Measurements from ENCODE around the gene PALD1. TPM values are rescaled to one million over a fixed set of nuclear protein-coding genes. Genes with fewer than 3 reads are reported as not detected.

Gene PALD1
- total RNA-seq, 1 donor = not detected

DNA sequence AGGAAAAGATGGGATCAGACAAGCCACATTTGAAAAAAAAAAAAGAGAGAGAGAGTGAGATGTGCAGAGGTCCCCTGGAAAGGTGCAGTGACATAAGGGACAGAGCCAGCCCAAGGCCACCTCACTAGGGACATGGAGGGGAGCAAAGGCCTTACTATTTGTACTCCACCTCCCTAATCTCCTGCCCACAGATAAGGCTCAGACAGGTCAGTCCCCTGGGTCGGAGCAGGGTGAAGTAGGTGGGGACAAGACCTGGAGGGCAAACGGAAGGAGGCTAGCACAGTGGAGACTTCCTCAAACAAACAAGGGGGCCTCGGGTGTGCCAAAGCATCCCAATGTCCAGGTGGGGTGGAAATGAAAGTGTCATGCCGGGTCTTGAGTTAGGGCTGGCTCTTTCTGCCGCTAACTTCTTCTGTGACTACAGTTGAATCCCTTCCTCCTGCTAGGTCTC, 117.0 kb downstream of the PALD1 start:
- TF ChIP-seq, protein P1, sequence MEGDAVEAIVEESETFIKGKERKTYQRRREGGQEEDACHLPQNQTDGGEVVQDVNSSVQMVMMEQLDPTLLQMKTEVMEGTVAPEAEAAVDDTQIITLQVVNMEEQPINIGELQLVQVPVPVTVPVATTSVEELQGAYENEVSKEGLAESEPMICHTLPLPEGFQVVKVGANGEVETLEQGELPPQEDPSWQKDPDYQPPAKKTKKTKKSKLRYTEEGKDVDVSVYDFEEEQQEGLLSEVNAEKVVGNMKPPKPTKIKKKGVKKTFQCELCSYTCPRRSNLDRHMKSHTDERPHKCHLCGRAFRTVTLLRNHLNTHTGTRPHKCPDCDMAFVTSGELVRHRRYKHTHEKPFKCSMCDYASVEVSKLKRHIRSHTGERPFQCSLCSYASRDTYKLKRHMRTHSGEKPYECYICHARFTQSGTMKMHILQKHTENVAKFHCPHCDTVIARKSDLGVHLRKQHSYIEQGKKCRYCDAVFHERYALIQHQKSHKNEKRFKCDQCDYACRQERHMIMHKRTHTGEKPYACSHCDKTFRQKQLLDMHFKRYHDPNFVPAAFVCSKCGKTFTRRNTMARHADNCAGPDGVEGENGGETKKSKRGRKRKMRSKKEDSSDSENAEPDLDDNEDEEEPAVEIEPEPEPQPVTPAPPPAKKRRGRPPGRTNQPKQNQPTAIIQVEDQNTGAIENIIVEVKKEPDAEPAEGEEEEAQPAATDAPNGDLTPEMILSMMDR (IDR thresholded peaks at IDR 0.05; ENCODE audit: insufficient read depth, low read depth, low read length) = no peak
- H3K4me3 ChIP-seq (ENCODE audit: low read depth, low read length) = no peak overlapping the region
- no peak for DNase-seq (ENCODE audit: low read depth)

DNA sequence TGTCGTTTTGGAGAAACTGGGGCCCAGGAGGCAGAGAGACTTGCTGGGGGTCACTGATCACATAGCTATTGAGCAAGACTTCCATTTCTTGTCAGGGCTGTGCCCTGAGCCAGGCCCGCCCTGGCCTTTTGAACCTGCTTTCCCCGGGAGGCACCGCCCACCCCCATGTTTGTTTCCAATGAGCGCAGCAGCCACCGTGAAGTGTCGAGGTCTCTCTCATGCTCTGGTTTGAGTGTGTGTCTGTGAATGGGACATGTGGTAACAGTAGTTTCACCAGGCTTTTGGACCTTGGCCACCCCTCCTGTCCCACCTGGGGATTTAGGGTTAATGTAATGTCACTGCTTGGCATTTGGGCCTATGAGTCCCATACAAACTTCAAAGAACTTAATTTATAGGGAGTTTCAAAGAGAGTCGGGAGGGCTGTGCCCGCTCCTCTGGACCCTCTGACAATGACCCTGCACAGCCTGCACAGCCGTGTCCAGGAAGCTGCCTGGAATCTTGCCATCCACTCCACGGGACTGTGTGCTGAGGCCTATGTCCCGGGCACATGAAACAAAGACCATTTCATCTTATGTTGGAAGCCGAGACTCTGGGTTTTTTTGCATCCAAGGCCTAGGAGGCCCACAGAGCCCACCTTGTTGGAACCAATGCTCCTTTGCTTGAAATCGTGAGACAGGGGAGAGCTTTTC, 117.7 kb downstream of the PALD1 start:
- no peak for DNase-seq (ENCODE audit: low read depth)
- TF ChIP-seq, protein P1 (IDR thresholded peaks at IDR 0.05; ENCODE audit: insufficient read depth, low read depth, low read length) = no peak
- H3K4me3 ChIP-seq (ENCODE audit: low read depth, low read length) = no peak overlapping the region

DNA sequence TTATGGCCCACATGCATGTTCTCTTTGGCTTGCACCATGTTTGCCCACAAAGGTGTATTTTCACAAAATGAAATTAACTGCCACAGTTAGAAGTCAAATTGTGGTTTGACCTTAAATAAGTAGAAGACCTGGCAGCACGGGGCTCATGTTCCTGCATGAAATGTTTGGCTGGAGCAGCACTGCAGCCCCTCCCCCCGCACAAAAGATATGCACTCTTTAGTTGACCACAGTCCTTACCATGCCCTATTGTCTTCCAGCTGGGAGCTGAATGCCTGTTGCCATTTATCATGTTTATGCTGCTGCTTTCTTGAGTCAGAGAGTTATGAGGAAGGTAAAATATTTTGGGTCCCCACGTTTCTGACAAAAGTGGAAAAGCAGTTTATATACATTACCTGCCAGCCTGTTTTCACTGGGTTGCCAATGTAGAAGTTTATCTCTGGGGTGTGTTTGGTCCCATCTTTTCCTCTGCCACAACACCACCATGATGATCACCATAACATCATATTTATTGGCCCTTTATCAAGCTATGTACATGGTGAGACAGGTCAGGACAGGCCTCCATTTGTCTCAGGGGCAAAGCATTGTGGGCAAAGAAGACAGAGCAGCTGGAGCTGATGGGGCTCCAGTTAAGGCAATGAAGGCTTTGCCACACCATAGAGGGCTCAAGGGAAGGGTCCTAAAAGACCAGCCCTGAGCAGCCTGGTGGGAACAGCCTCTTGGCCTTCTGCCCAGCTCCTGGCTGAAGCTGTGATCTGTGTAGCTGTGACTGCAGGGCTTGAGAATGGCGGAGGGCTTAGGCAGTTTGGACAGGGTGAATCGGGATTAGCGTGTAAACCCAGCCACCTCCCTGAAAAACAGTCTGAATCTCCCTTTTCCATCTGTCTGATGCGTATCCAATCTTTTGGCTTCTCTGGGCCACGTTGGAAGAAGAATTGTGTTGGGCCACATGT, 118.6 kb downstream of the PALD1 start:
- H3K4me3 ChIP-seq (ENCODE audit: low read depth, low read length) = no peak overlapping the region
- no peak for DNase-seq (ENCODE audit: low read depth)
- TF ChIP-seq, protein P1 (IDR thresholded peaks at IDR 0.05; ENCODE audit: insufficient read depth, low read depth, low read length) = no peak

DNA sequence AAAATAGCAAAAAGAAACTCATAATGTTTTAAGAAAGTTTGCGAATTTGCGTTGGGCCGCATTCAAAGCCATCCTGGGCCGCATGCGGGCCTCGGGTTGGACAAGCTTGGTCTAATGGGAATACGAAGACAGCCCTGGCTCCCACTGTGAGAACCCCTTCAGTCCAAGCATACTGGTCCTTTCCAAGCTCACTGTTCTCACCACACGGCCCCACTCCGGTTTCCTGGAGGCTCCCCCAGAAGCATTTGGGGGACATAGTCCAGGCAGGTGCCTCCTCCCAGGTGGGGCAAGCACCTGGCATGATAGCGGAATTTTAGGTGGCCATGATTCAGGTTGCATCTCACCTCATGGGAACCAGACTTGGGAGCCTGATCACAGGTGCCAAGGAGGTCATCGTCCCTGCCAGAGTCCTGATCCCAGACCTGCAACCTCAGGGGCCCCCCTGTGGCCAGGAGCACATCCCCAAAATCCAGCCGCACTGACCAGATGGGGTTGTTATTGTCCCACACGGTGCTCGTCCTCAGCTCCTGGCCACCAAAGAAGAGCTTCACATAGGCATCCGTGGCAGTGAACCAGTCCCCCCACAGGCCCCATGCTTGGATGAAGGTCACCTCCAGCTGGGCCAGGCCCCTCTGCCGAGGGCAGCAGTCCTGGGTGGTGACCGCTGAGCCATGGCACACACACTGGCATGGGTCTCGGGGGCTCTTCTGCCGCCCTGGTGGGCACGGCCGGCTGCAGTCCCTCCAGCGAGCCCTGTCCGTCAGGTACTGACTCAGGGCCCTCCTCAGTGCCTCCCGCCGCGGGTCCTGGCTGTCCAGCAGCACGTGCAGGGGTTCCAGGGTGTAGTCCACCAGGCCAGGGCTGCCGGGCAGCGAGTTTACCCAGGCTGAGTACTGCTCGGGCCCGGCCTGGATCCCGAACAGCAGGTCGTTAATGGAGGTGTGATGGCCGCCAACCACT, 119.6 kb downstream of the PALD1 start:
- DNase-seq (ENCODE audit: low read depth) = no peak
- TF ChIP-seq, protein P1 (IDR thresholded peaks at IDR 0.05; ENCODE audit: insufficient read depth, low read depth, low read length) = no peak
- H3K4me3 ChIP-seq (ENCODE audit: low read depth, low read length) = no peak overlapping the region

DNA sequence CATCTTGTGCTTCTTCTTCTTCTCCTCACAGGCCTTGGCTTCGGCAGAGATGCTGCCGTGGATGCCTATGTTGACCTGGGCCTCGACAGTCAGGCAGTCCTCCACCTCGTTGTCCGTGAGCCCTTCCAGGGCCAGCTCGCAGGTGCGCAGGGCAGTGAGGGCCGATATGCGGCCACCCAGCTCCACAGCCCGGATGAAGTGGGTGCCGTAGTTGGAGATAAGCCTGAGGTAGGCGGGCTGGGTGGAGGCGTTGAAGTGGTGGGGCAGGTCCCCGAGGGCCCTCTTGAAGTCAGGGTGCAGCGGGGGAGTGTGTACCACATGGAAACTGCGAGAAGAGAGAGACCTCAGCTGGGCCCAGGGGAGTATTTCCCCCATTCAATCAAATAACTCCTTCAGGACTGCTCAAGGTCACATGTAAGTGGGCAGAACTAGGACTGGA, 120.3 kb downstream of the PALD1 start:
- TF ChIP-seq, protein P1 (IDR thresholded peaks at IDR 0.05; ENCODE audit: insufficient read depth, low read depth, low read length) = no peak
- no peak for DNase-seq (ENCODE audit: low read depth)
- H3K4me3 ChIP-seq (ENCODE audit: low read depth, low read length) = no peak overlapping the region

DNA sequence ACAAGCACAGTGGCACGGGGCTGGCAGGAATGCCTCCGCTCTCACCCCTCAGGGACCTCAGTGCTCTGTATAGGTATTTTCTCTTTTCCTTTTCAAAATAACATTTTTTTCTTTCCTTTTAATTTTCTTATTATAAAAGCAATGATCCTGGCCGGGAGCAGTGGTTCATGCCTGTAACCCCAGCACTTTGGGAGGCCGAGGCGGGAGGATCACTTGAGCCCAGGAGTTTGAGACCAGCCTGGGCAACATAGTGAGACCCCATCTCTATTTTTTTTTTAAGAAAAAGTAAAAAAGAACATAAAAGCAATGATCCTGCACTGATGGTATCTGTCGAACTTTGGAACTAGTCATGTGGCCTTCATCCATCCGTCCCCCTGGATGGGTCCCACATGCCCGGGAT, 120.8 kb downstream of the PALD1 start:
- TF ChIP-seq, protein P1 (IDR thresholded peaks at IDR 0.05; ENCODE audit: insufficient read depth, low read depth, low read length) = no peak
- H3K4me3 ChIP-seq (ENCODE audit: low read depth, low read length) = no peak overlapping the region
- no peak for DNase-seq (ENCODE audit: low read depth)
